Stimulated activated CD8-positive, alpha-beta memory T cell treated with anti-CD3 and anti-CD28 coated beads, Interleukin-4, amount 100 ng/mL, for 4 hours (primary cell): ENCODE results near the gene CYP24A1.

Experiments
- DNase-seq, 2 donors: peaks; one replicate each; pipeline ENCODE4 v3.0.0-alpha.2; 2020; ENCODE audit warnings: low read depth in 2 of 2, low spot score in 1 of 2

The CYP24A1 gene

GRCh38 chr20:54115172-54115854, 58.5 kb downstream of the CYP24A1 start:
- DNase-seq: no peak

- DNase-seq: no peak
Measured at GRCh38 chr20:54114109-54114508, 59.7 kb downstream of the CYP24A1 start.

GRCh38 chr20:54113566-54113965, 60.2 kb downstream of the CYP24A1 start:
- no peak for DNase-seq

- no peak for DNase-seq
Measured at GRCh38 chr20:54112221-54112884, 61.4 kb downstream of the CYP24A1 start.

GRCh38 chr20:54111460-54111859, 62.3 kb downstream of the CYP24A1 start:
- no peak for DNase-seq

GRCh38 chr20:54110457-54110856, 63.3 kb downstream of the CYP24A1 start:
- no peak for DNase-seq

- no peak for DNase-seq
Measured at GRCh38 chr20:54110041-54110440, 63.7 kb downstream of the CYP24A1 start.

- no peak for DNase-seq
Measured at GRCh38 chr20:54108817-54109216, 65.0 kb downstream of the CYP24A1 start.

GRCh38 chr20:54108326-54108642, 65.5 kb downstream of the CYP24A1 start:
- DNase-seq: no peak

GRCh38 chr20:54107600-54108325, 66.0 kb downstream of the CYP24A1 start:
- DNase-seq: no peak

GRCh38 chr20:54107181-54107580, 66.6 kb downstream of the CYP24A1 start:
- no peak for DNase-seq

GRCh38 chr20:54106162-54106561, 67.6 kb downstream of the CYP24A1 start:
- DNase-seq: no peak

GRCh38 chr20:54105653-54106052, 68.1 kb downstream of the CYP24A1 start:
- no peak for DNase-seq

- DNase-seq: no peak
Measured at GRCh38 chr20:54104781-54105180, 69.0 kb downstream of the CYP24A1 start.

GRCh38 chr20:54103762-54104600, 69.8 kb downstream of the CYP24A1 start:
- no peak for DNase-seq
